ENCODE measurements around the gene LRRC8B.

LRRC8B gene

DNA sequence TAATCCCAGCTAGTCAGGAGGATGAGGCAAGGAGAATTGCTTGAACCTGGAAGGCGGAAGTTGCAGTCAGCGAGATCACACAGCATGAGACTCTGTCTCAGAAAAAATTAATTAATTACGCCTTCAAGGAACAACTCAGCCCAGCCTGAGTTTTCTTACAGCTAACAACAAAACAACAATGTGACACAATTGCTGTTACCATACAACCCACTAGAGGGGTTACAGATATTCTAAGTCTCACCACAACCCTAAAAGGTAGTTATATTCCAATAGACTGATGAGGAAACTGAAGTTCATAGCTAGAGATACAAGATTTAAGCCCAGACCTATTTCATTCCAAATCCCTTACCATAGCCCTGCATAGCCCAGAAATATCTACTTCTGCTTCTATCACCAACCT lies 105.4 kb downstream of the LRRC8B start:
- DNase-seq (ENCODE audit: low read depth in 2 of 2, low spot score in 1 of 2) = no peak

DNA sequence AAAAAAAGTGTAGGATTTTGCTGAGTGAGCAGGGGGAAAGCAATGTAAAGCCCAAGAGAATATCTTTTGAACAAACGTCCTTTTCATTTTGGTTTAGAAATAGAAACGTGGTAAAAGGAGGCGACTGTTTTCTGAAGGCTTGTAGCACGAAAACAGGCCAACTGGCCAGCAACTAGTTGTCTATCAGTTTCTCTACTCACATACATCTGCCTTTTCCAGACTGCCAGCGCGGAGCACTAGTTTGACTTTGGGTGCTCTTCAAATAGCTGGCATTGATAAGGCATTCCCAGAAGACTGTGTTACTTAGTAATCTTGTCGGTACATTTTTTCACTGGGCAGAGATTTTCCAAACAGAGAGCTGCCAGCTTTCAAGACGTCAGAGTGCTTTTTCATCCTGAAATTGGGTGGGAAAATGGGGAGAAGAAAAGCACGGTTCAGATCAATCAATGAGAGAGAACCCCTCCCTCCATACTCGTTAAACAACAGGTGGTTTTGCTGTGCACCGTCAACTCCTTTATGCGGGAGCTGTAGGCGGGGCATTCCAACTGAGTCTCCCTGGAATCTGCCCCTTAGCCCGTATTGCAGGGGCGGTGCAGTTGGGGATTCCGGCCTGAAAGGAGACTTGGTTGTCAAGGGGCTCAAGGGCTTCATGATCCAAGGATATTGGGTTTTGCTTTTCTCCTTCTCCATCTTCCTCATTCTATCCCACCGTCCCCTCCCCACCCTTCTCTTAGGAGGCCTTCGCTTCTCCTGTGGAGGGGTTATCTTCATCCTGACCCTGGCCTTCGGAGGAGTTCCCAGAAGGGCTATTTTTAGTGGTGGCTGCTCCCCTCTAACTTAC lies 107.4 kb downstream of the LRRC8B start:
- no peak for DNase-seq (ENCODE audit: low read depth in 2 of 2, low spot score in 1 of 2)

DNA sequence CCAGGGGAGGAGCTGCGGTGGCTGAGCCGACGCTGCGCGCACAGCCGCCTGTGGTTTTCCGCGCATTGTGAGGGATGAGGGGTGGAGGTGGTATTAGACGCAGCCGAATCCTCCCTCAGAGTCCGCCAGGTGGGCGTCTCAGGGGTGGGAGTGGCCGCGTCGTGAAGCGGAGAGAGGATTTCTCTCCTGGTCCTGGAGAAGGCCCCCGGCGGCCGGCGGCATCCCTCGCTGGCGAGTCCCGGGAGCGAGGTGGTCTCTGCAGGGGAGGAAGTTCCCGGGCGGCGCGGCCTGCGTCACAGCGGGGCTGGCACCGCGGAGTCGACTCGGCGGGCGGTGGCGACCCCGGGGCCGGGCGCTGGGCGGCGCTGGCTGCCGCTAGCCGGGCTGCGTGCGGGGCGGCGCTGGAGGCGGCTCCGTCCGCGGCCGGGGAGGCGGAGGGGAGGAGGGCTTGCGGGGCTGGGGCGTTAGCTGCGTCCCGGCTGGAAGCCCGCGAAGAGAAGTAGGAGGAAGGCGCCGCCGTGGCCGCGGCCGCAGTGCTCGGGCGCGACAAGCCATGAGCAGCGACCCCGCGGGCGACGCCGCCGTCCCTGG lies 108.1 kb downstream of the LRRC8B start, which contains the start of gene LRRC8C:
Gene LRRC8C (plus strand): TSS at position 464 of the 591 bp plus-strand sequence. CDS start 53,354 bp downstream, outside the sequence.
- peak; percentile 62 to 78 for DNase-seq (ENCODE audit: low read depth in 2 of 2, low spot score in 1 of 2)

DNA sequence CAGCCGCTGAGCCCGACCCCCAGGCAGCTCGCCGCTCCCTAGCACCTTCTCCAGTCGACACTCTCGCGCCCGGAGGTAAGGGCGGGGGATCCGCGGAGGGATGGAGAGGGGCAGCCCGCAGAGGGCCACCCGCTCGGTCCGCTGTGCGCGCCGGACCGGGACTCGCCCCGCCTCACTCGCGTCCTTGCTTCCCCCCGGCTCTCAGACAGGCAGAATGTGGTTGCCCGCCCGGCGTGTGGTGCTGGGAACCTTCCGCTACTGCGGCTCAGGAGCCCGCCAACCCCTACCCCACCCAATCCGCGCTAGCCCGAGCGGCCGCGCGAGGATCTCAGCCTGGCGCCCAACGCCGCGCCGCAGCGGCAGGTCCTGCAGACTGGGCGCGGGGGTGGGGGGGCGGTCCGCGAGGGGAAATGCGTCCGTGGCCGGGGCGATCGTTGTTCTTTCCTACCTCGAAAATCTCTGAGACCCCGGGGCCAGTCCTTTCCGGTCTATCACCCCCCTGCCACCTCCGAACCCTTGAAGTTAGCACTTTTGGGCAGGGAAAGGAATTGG lies 108.7 kb downstream of the LRRC8B start:
- DNase-seq (ENCODE audit: low read depth in 2 of 2, low spot score in 1 of 2) = peak in 1 of 2 donors; percentile 21

DNA sequence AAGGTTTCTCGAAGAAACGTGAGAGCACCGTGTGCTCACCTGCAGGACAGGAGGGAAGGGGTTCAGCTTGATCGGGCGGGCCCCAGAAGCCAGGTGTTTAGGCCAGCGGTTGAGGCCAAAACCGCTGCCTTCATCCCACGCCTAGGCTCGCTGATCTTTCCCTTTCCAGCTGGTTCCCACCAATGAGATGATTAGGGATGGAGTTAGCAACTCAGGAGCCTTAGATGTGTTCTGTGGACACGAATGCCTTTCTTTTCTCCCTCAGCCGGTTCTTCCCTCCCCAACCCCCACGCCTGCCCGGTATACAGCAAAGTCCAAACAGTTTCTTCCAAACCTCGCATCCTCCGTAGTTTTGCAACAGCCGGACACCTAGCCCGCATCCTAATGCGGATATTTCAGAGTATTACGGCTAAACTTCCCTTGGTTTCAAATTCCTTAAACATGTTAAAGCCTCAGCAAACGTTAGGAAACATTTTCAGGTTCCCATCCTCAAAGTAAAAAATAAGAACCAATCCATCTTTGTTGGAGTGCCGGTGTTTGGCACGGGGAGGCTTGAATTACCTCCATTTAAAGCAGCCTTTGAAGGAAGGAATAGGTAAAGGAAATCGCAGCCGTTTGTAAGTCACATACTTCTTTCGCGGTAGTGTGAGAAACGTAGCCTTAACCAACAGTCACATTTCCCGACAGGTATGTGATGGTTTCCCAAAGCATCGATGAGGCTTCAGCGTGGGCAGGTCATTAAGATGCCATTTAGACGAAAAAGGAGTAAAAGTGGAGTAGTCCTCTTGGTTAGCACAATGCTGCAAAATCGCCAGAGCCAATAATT lies 109.4 kb downstream of the LRRC8B start:
- DNase-seq (ENCODE audit: low read depth in 2 of 2, low spot score in 1 of 2) = no peak

DNA sequence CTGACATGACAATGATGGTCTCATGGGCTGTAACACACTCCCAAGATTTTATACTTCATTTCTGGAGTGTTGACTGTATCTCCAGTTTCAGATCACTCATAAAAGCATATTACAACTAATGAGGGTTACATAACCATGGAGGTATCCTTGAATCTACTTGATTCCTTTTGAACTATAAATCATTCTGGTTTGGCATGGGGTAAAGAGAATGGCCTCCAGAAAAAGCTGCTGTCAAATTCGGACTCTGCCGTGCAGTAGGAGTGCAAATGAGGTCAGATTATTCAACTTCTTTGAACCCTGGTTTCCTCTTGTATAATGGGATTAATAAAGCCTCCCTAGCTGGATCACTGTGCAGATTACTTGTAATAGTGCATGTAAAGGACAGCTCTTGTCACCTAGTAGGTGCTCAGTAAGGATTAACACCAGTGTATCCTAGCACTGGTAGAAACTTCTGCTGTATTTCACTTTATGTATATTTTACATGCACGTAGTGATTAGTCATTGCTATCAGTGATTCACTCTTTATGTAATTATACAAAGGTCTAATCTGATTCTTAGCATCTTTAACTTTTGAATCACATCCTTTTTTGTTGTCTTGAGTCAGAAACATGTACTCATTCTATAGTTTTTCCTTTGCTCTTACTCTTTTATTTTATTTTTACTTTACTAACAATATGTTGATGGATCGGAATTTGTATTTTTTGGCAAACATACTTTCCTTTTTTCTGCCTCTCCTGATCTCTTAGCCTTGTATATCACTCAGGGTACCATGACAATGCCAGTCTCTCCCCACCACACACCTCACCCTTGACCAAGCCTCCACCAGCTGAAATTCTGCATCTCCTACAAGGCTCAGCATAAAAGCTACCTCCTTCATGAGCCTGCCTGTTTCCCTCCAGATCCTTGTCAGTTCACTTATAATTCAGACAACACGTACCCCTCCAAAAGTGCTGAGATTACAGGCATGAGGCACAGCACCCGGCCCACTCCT lies 111.5 kb downstream of the LRRC8B start:
- no peak for DNase-seq (ENCODE audit: low read depth in 2 of 2, low spot score in 1 of 2)

DNA sequence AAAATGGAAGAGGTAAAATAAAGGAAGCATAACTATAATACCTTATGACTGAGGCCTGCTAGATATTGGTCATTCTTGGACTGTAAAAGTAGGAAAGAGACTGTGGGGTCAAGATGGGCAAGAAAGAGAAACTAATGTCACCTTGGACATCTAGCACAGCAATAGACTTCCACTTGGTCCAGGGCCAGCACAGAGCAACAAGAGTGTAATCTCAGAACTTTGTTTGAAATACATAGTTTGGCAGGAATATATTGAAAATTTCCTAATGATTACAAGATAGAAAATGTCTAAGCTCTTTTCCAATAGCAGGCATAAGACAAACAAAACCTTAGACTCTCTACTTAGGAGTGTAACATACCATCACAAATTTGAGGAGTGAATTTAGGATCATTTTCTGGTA lies 112.9 kb downstream of the LRRC8B start:
- no peak for DNase-seq (ENCODE audit: low read depth in 2 of 2, low spot score in 1 of 2)

DNA sequence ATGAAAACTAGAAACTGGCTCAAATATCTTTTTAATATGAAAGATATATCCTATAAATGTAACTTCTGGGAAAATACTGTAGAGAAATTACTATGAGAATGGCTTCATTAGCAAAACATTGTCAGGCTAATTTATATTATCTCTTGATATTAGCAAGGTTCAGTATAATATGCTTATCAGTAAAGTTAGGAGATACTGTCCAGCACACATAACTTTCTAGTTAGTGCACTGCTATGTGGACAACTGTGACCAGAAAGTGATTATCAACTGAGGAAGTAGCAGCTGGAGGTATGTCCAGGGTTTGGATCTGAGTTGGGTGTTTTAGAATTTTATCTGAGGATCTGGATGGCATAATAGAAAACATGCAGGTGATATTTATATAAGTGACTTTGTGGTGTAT lies 115.8 kb downstream of the LRRC8B start:
- DNase-seq (ENCODE audit: low read depth in 2 of 2, low spot score in 1 of 2) = no peak

DNA sequence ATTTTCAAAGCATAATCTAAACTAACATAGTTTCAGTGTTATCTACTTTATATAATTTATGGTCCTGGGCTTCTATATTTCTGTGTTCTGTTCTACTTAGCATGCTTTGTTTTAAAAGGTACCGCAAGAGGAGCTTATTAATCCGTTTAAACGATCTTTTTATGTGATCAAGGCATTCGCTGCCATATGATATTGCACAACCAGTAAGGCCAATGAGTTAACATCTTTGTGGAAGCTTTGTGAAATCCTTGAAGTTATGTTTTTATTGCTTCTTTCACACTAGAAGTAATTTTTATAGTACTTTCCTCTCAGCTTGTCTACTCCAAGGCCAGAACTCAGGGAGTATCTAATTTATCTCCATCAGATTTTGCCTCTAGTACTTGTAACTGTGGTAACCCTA lies 117.2 kb downstream of the LRRC8B start:
- DNase-seq (ENCODE audit: low read depth in 2 of 2, low spot score in 1 of 2) = no peak

DNA sequence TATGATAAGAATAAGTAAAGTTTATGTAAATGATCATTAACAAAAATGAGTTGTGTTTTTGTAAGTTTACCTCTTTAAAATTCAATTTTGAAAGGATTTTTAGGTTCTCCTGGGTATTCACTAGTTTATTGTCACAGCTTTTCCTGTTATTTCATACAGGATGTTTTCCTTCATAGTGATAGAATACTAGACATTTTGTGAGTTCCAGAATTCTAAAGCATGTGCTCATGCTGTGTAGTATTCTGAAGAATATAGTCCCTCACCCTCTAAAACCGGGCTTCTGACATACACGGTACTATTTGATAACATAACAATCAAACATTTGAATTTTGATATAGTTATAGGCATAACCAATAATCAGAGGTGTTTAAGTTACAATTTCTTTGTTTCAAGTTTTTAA lies 118.9 kb downstream of the LRRC8B start:
- no peak for DNase-seq (ENCODE audit: low read depth in 2 of 2, low spot score in 1 of 2)

DNA sequence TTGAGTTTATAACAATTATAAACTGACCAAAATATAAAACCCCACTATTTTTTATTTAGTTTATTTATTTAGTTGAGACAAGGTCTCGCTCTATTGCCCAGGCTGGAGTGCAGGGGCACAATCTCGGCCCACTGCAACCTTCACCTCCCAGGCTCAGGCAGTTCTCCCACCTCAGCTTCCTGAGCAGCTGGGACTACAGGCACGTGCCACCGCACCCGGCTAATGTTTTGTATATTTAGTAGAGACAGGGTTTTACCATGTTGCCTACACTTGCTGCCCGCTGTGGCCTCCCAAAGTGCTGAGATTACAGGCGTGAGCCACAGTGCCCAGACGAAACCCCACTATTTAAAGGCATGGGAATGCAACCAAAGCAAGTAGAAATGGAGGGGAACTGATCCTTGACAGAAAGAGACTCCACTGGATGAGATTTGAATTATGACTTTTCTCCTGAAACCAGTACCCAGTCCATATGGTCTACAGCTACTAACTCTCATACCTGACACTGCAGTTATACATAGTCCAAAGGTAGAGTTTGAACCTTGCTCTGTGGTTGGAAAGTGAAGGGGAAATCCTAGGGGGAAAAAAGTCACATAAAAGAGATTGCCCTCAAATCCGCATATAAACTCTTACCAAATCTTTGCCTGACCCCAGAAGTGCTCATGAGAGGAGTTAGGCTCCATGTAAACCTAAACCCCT lies 119.6 kb downstream of the LRRC8B start:
- no peak for DNase-seq (ENCODE audit: low read depth in 2 of 2, low spot score in 1 of 2)

DNA sequence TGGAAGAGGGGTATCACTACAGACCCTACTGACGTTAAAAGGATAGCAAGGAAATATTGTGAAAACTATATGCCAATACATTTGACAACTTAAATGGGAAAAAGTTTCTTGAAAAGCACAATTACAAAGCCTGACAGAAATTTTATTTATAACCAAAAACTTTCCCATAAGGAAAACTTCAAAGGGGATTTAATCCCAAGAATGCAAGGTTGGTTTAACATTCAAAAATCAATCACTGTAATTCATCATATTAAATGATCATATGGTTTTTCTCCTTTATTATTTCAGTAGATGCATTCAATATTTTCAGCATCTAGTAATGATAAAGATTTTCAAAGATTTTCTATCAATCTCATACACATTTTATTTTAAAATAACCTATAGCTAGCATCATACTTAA lies 121.6 kb downstream of the LRRC8B start:
- no peak for DNase-seq (ENCODE audit: low read depth in 2 of 2, low spot score in 1 of 2)

Measured in stimulated activated CD8-positive, alpha-beta memory T cell treated with anti-CD3 and anti-CD28 coated beads, Interleukin-4, amount 100 ng/mL, for 4 hours (primary cell).